RWPE2 (cell line): ENCODE measurements around the gene TRPM1.

Experiments
- ATAC-seq: fragments of 200-7000 bp; cut with Tn5 transposase; 3 replicates; pipeline ENCODE4 v1.9.1; 2021; ENCODE audit warnings: low read depth
- DNase-seq: peaks from one replicate; pipeline ENCODE4 v3.0.0-alpha.2; 2020; ENCODE audit warnings: low spot score
- H3K27ac ChIP-seq: fragments of 450-650 bp; 2 replicates; pipeline ENCODE4 v1.5.1; 2017; ENCODE audit warnings: mild to moderate bottlenecking; ENCODE audit not compliant: poor library complexity, severe bottlenecking
- H3K27me3 ChIP-seq: fragments of 250-450 bp; sonication (Bioruptor Pico); 2 replicates; pipeline ENCODE4 v1.5.1; 2021; ENCODE audit warnings: mild to moderate bottlenecking, moderate library complexity; ENCODE audit not compliant: insufficient read depth, poor library complexity, severe bottlenecking
- H3K36me3 ChIP-seq: fragments of 250-450 bp; sonication (Bioruptor Pico); 2 replicates; pipeline ENCODE4 v1.5.1; 2020; ENCODE audit warnings: low read depth, mild to moderate bottlenecking, moderate library complexity
- H3K4me1 ChIP-seq: fragments of 250-450 bp; sonication (Bioruptor Pico); 2 replicates; pipeline ENCODE4 v1.5.1; 2021; ENCODE audit warnings: mild to moderate bottlenecking, moderate library complexity; ENCODE audit not compliant: insufficient read depth, poor library complexity, severe bottlenecking
- H3K4me3 ChIP-seq: fragments of 250-450 bp; sonication (Bioruptor Pico); 2 replicates; pipeline ENCODE4 v1.5.1; 2021; ENCODE audit warnings: mild to moderate bottlenecking, moderate library complexity; ENCODE audit not compliant: severe bottlenecking
- H3K9me3 ChIP-seq: fragments of 250-450 bp; sonication (Bioruptor Pico); 2 replicates; pipeline ENCODE4 v1.5.1; 2021; ENCODE audit warnings: mild to moderate bottlenecking, moderate library complexity; ENCODE audit not compliant: severe bottlenecking
- TF ChIP-seq, protein P1 (sequence below): fragments of 450-650 bp; IDR thresholded peaks from one replicate; pipeline ENCODE4 v1.5.1; 2017; ENCODE audit warnings: mild to moderate bottlenecking, moderate library complexity; ENCODE audit not compliant: poor library complexity, severe bottlenecking

Gene TRPM1

DNA sequence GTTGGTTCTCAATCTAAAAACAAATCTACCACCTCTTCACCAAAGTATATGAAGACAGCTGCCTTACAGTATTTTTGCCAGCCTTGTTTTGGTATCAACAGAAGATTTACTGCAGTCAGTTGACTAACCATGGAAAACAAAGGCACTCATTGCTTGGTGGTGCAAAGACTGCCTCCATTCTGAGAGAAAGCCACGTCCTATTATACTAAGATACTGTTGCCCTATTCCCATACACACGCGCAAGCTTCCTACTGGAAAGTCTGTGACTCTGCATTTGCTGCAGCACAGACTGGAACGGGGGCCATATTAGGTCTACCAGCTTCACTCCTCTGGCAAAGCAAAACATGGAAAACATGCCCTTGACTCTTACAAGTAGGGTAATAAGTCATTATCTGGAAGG, 128.1 kb downstream of the TRPM1 start:
- DNase-seq, result no peak
- Histone ChIP-seq H3K27ac (no peak overlapping the region), H3K36me3 (peaks cover 49% of the 10 kb centered on the region), H3K9me3 (no peaks in the 10 kb centered on the region), H3K4me3 (no peak overlapping the region), H3K4me1 (no peaks in the 10 kb centered on the region), H3K27me3 (no peaks in the 10 kb centered on the region)
- TF ChIP-seq, protein P1, sequence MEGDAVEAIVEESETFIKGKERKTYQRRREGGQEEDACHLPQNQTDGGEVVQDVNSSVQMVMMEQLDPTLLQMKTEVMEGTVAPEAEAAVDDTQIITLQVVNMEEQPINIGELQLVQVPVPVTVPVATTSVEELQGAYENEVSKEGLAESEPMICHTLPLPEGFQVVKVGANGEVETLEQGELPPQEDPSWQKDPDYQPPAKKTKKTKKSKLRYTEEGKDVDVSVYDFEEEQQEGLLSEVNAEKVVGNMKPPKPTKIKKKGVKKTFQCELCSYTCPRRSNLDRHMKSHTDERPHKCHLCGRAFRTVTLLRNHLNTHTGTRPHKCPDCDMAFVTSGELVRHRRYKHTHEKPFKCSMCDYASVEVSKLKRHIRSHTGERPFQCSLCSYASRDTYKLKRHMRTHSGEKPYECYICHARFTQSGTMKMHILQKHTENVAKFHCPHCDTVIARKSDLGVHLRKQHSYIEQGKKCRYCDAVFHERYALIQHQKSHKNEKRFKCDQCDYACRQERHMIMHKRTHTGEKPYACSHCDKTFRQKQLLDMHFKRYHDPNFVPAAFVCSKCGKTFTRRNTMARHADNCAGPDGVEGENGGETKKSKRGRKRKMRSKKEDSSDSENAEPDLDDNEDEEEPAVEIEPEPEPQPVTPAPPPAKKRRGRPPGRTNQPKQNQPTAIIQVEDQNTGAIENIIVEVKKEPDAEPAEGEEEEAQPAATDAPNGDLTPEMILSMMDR, result no peak
- ATAC-seq, result no peak

DNA sequence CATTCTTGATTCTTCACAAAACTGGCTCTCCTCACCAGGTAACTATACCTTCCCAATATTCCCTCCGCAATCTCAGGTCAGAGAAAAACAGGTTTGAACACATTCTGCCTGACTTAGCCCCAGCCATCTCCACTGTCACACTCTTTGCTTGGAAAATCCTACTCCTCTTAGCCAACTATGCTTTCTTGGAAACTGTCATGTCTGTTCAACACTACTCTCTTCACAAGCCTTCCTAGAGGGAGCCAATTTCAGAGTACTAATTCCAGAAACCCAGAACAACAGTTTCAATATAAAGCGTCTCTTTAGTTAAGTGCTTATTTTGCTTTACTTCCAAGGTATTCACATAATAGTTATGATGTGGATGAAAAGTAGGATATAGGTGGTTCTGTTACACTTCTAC, 131.8 kb downstream of the TRPM1 start:
- Histone ChIP-seq H3K36me3 (peaks cover 58% of the 10 kb centered on the region), H3K4me3 (no peak overlapping the region), H3K4me1 (no peaks in the 10 kb centered on the region), H3K27me3 (no peaks in the 10 kb centered on the region), H3K9me3 (no peaks in the 10 kb centered on the region), H3K27ac (no peak overlapping the region)
- DNase-seq (no peak), ATAC-seq (no peak; the same call in 2 of the 3 replicates)
- TF ChIP-seq, protein P1, result no peak

DNA sequence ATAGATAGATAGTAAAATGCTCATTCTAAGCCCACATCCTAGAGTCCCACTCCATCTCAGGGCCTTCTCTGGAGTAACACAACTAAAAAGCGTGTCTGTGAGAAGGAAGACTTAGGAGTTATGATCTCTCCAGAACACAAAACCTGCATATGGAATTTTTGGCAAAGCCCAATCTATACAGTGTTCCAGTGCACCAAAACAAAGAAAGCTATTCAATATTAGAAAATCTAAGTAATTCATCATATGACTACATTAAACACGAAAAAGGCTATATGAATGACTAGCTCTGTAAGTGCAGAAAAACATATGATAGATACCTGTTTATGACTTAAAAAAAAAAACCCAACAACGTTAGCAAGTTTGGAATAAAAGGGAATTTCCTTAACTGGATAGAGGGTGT, 137.8 kb downstream of the TRPM1 start:
- Histone ChIP-seq H3K4me3 (no peak overlapping the region), H3K27me3 (no peaks in the 10 kb centered on the region), H3K9me3 (no peaks in the 10 kb centered on the region), H3K27ac (no peak overlapping the region), H3K4me1 (peaks cover 13% of the 10 kb centered on the region), H3K36me3 (peaks cover 53% of the 10 kb centered on the region)
- no peak for DNase-seq
- no peak for ATAC-seq
- TF ChIP-seq, protein P1, result no peak

DNA sequence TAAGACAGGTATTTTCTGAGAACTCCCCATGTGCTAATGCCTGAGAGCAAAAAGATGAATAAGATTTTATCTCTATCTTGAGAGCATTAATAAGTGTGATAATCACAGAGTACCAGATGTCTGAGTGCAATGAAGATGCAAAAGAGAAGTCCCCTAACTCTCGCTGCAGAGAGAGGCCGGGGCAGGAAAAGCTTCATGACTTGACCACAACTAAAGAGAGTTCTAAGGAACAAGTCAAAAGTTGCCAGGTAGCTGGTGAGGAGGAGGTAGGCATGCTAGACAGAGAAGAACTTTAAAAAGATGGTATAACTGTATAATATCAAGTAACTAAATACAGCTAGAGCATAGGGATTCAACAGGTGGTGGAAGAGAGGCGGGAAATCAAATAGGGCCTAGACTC, 138.9 kb downstream of the TRPM1 start:
- DNase-seq (no peak), ATAC-seq (no peak)
- H3K9me3 ChIP-seq, result no peaks in the 10 kb centered on the region
- peaks cover 59% of the 10 kb centered on the region for H3K36me3 ChIP-seq
- no peak overlapping the region for H3K27ac ChIP-seq
- peaks cover 13% of the 10 kb centered on the region for H3K4me1 ChIP-seq
- H3K4me3 ChIP-seq, result no peak overlapping the region
- TF ChIP-seq, protein P1, result no peak
- H3K27me3 ChIP-seq, result no peaks in the 10 kb centered on the region

DNA sequence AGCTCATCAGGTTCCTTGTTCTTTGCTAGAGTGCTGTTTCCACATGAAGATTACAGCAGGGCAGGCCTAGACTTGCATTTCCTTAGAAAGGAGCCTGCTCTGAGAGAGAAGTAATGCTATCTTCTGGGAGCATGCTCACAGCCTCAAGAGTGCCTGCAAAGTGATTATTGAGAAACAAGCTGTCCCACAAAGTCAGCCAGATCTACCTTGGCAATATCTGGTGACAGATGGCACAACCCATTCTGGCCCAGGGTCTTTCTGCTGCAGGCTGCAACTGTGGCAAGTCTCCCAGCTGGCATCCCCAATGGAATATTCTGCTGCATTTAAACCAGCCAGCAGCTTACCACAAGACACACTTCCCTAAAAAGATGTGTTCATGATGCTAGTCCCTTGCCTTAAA, 139.4 kb downstream of the TRPM1 start:
- Histone ChIP-seq H3K27me3 (no peaks in the 10 kb centered on the region), H3K4me3 (no peak overlapping the region), H3K9me3 (no peaks in the 10 kb centered on the region), H3K36me3 (peaks cover 55% of the 10 kb centered on the region), H3K4me1 (peaks cover 13% of the 10 kb centered on the region), H3K27ac (peak overlapping the region; percentile 0)
- ATAC-seq (peak; percentile 94), DNase-seq (no peak)
- TF ChIP-seq, protein P1, result no peak
